HG03354 (cell line): ENCODE data around the gene MOB1A.
A peak's percentile ranks its signal among the peaks of the same experiment; 100 is the strongest.
"Not testable (repeated sequence)": the region's sequence is repeated elsewhere in the genome, so short reads cannot be mapped to it uniquely, and the experiment has no call there.

Experiments used
- ATAC-seq: cut with Tn5 transposase; IDR thresholded peaks from one replicate; pipeline ENCODE4 v1.9.1; 2021; ENCODE audit warnings: mild to moderate bottlenecking; ENCODE audit not compliant: unreplicated experiment, poor library complexity, severe bottlenecking

The MOB1A gene

GRCh38 chr2:74178211-74179062 is at the start of gene MOB1A:
Gene MOB1A, minus strand, starts transcription at chr2:74178879. Its CDS starts 205 bp downstream, at chr2:74178674.
- peak; percentile 80 for ATAC-seq

DNA sequence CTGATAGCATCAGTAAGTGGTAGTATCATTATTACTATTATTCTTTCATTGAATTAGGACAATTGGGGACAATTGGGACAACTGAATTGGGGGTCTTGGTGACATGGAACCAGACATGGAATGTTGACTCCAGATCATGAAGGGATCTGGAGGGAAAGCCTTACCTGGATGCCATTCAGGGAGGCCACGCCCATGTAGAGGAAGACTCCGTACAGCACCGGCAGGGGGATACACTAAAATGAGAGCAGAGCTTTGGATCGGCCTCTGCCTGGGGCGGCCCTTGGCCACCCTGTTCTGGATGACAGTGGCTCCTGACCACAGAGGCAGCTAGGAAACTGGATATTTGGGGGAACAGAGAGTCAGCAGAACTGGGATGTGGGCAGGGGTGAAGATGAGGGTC is 49.0 kb upstream of the MOB1A start:
- ATAC-seq = no peak

DNA sequence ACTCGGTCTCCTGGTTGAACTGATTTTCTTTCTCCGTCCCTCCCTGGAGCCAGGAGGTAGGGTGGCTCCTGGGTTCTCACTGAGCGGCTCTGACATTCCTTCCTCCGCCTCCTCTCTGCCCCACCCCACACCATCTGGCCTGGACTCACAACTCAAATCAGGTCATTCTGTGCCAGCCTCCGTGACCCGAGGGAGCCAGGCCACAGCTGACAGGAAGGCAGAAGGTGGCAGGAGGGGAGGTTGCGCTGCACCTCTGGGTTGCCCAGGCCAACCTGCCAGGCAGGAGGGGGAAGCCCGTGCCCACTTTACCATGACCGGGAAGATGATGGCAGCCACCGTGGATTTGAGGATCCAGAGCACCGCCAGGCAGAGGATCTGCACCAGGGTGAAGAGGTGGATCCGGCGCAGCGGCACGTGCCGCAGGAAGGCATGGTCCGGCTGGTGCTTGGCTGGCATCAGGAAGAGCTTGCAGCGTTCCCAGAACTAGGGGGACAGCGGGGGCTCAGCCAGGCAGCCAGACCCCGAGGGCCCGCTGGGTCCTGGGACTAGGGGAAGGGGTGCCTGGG is 48.1 kb upstream of the MOB1A start:
- ATAC-seq = no peak

DNA sequence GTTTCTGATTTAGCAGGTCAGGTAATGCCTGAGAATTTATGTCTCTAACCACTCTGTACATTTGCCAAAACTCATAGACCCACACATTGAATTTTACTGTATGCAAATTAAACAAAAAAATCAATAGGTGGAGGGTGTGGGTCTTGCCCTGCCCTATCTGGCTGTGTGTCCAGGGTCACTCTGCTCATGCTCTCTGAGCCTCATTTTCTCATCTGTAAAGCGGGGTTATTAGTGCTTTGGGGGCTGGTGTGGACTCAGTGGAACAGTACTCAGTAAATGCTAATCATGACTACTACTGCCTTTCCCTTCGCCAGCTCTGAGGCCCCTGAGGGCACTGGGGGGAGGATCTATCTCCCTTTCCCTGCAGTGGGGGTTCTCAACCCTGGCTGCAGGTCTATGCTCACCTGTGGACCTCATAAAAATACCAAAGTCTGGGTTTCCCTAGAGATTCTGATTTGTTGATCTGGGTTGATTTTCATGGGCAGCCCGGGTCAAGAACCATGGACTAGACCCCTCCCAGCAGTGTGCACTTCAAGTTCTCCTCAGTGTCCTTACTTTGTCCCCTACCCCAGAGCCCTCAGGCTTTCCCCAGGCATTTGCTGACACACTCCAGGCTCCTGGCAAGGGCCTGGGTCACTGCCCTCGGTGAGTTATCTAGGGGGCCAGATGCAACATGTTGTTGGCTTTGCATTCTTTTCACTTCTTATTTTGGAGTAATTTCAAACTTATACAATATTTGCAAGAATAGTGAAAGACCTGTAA is 47.2 kb upstream of the MOB1A start:
- ATAC-seq = no peak

- no peak for ATAC-seq
Observed at GRCh38 chr2:74223941-74224770, 45.5 kb upstream of the MOB1A start.

DNA sequence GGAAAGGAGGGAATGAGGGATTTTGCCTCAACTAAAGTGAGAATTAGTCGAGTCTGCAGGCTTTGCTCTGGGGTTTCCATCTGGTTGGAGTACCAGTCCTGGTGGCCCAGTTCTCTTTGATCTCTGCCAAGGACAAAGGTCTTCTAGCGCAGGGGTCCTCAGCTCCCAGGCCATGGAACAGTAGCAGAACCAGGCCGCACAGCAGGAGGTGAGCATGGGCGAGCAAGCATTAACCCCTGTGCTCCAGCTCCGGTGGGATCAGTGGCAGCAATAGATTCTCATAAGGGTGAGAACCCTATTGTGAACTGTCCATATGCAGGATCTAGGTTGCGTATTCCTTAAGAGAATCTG is 43.6 kb upstream of the MOB1A start:
- no peak for ATAC-seq

DNA sequence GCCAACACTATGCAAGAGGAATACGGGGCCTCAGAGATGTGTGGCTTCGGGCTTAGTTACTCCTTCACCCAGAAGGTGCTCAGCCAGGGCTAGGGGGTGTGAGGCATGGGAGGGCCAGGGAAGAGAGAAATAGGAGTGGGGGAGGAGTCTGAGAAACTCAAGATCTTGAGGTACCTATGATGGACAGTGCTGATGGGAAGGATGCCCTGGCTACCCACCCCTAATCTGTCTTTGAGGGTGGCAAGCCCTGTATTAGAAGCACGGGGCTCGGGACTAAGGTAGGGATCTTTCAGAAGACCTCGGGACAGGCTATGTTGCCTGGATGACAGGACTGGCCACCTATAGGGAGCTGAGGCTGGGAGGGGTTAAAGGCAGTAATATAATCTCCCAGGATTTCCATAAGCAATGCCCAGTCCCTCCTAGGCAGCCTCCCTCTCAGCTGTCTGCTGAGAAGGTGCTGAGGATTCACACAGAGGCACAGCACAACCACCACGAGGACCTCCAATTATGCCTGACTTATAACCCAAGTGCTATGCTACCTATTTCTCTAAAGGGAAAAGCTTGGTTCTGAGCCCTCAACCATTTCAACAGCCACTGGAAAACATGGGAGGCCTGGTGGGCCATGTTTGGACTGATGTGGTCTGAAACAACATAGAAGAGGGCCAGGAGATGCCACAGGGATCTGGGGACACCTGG is 43.1 kb upstream of the MOB1A start:
- ATAC-seq = no peak

DNA sequence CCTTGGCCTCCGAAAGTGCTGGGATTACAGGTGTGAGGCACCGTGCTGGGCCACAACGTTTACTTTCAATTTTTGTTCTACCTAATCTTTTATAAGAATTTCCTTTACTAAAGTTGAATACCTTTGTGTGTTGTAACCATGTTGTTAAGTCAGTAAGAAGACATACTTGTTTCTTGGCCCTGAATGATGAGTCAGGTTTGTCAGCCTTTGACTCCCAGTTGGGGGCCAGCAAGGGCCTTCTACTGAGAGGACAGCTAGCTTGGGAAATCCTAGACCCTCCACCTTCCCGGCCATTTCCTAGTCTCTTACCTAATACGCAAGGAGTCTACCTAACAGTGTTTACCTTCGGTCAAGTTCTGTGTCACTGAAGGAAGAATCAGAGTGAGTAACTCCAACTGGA is 42.4 kb upstream of the MOB1A start:
- no peak for ATAC-seq

- ATAC-seq = no peak
Observed at GRCh38 chr2:74219846-74220486, 41.3 kb upstream of the MOB1A start.

DNA sequence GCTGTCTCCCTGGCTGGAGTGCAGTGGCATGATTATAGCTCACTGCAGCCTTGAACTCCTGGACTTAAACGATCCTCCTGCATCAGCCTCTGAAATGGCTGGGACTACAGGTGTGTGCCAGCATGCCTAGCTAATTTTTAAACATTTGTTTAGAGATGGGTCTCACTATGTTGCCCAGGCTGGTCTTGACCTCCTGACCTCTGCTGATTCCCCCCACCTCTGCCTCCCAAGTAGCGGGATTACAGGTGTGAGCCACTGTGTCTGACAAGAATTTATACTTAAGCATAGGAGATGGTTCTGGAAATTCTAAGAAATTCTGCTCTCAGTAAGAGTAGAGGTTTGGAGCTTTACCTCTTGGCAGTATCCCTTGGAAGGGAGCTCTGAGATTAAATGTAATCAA is 38.0 kb upstream of the MOB1A start:
- no peak for ATAC-seq

DNA sequence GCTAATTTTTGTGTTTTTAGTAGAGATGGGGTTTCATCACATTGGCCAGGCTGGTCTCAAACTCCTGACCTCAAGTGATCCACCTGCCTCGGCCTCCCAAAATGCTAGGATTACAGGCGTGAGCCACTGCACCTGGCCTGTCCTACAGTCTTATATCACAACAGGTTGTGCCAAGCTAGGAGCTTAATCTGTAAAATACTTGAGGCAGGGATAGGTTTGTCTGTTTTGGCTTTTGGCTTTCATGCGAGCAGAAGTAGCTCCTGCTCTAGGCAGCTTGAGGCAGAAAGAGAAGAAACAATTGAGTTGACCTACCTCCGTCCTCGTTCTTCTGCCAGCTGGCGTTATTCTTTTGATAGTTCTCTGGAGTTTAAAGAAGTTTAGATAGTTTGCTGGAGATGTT is 37.1 kb upstream of the MOB1A start:
- ATAC-seq = not testable (repeated sequence)

DNA sequence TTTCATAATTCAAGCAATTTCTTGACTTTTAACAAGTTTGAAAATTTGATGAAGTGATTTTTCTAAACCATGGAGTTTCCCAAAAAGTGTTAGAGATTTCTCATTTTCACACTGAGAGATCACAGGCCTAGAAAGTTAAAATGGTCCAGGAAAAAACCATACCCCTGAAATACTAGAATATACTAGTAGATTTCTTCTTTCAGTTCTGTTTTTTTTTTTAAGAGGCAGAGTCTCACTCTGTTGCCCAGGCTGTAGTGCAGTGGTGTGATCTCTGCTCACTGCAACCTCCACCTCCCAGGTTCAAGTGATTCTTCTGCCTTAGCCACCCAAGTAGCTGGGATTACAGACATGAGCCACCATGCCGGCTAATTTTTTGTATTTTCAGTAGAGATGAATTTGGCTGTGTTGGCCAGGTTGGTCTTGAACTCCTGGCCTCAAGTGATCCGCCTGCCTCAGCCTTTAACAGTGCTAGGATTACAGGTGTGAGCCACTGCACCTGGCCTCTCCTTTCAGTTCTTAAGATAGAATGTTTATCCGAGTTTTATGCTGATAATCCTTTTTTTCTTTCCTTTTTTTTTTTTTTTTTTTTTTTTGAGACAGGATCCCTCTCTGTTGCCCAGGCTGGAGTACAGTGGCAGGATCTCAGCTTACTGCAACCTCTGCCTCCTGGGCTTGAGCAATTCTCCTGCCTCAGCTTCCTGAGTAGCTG is 34.2 kb upstream of the MOB1A start:
- ATAC-seq = no peak

- ATAC-seq = peak; percentile 88
Observed at GRCh38 chr2:74206180-74206688, 27.6 kb upstream of the MOB1A start.

GRCh38 chr2:74205596-74205995 is 26.9 kb upstream of the MOB1A start:
- no peak for ATAC-seq

DNA sequence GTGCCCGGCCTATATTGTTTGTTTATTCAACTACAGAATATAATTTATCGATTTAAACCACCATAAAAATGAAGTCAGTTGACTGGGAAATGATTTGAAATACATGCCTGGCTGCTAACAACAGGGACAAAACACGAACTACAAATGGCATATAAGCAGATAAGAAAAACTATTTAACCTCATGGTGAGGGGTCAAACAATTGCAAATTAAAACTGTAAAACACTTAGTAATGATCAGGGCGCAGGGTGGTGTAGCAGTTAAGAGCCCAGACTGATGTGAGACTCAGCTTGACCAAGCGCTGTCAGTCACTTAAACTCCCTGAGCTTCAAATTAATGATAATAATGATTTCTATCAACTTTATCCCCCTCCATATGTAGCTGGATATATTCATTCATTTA is 26.4 kb upstream of the MOB1A start:
- no peak for ATAC-seq

GRCh38 chr2:74204436-74204835 is 25.8 kb upstream of the MOB1A start:
- ATAC-seq = no peak

DNA sequence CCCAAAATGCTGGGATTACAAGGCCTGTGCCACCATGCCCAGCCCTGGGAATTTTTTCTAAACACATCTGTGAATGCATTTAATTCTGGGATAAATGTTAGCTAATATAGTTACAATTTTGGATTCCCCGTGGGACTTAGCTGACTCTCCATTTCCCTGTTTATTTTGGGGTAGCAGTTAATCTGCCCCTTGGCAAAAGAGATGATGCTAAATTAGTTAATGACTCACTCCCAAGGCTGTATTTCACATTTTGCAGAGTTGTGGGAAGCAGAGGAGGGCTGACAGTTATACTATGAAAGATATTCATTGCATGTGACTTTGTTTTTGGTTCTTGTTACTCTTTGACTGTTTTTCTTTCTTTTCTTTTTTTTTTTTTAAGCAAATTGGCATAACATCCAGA is 22.9 kb upstream of the MOB1A start:
- ATAC-seq = no peak

GRCh38 chr2:74201196-74201595 is 22.5 kb upstream of the MOB1A start:
- ATAC-seq = no peak
